K562 (cell line): ENCODE results near the gene PHEX. TPM values are rescaled to one million over a fixed set of nuclear protein-coding genes. Genes with fewer than 3 reads are reported as not detected.

Experiments used
- ATAC-seq: fragments of 200-7000 bp; cut with Tn5 transposase; 3 replicates; pipeline ENCODE4 v1.9.1; 2020; ENCODE audit warnings: moderate library complexity
- BruUV-seq: library from RNA; stranded (reverse); fragments of 400-500 nt; replicated peaks from 2 replicates; lab custom pipeline; 2021; lab: Mats Ljungman, UMichigan
- CTCF ChIA-PET: fragments of 300-600 bp; formaldehyde crosslinking; extraction: SDS; loops from one replicate; lab custom pipeline; 2021; ENCODE audit warnings: low intra/inter-chr PET ratio; lab: Yijun Ruan, JAX
- POLR2A ChIA-PET: fragments of 300-600, 350-650 bp; sonication (Branson Sonifier 250); formaldehyde crosslinking; extraction: SDS; loops from one replicate; lab custom pipeline; 2021; ENCODE audit warnings: antibody characterized with exemption, inconsistent platforms; lab: Yijun Ruan, JAX
- DNase-seq, 4 experiments: peaks; one replicate each; pipeline versions ENCODE4 v3.0.0 to v3.0.0-alpha.2; 2011 to 2018; ENCODE audit warnings: low spot score in 3 of 4, mixed read lengths in 3 of 4; ENCODE audit errors: extremely low read depth in 1 of 4
- FAIRE-seq: peaks from 2 replicates; lab custom pipeline; 2011; peaks lifted over from hg19 to GRCh38; lab: Jason Lieb, UNC
- H2AFZ ChIP-seq: 2 replicates; pipeline ENCODE4 v1.6.0; 2011; ENCODE audit warnings: low read depth, low read length, control low read depth, inconsistent platforms
- H3K27ac ChIP-seq: fragments of 200-600 bp; 3 replicates; pipeline ENCODE4 v1.8.0; 2011; ENCODE audit warnings: low read depth, mild to moderate bottlenecking, control low read depth, inconsistent platforms, low read length, moderate library complexity, mixed read lengths; ENCODE audit errors: extremely low read depth
- H3K27me3 ChIP-seq, 2 experiments: fragments of 300-600 bp in 1 of 2; 2 replicates in 1 of 2; 3 replicates in 1 of 2; pipeline versions ENCODE4 v1.6.0 to v1.8.0; 2011; ENCODE audit warnings: inconsistent platforms in 2 of 2, low read length in 2 of 2, mild to moderate bottlenecking in 1 of 2, mixed read lengths in 1 of 2, moderate library complexity in 1 of 2; ENCODE audit not compliant: control insufficient read depth in 2 of 2, insufficient read depth in 2 of 2
- H3K36me3 ChIP-seq: fragments of 300-600 bp; 3 replicates; pipeline ENCODE4 v1.8.0; 2011; ENCODE audit warnings: mild to moderate bottlenecking, low read length, inconsistent platforms; ENCODE audit not compliant: control insufficient read depth, insufficient read depth
- H3K4me1 ChIP-seq, 2 experiments: fragments of 200-600 bp in 1 of 2; replicated peaks in 1 of 2; 2 replicates in 1 of 2; 3 replicates in 1 of 2; pipeline versions ENCODE4 v1.5.1 to v1.8.0; 2011; ENCODE audit warnings: inconsistent platforms in 2 of 2, low read length in 2 of 2, mild to moderate bottlenecking in 1 of 2, mixed read lengths in 1 of 2, moderate library complexity in 1 of 2; ENCODE audit not compliant: control insufficient read depth in 2 of 2, insufficient read depth in 2 of 2
- H3K4me2 ChIP-seq: 2 replicates; pipeline ENCODE4 v1.6.1; 2011; ENCODE audit warnings: low read length, control low read depth, inconsistent platforms, mixed read lengths; ENCODE audit not compliant: insufficient read depth
- H3K4me3 ChIP-seq: fragments of 200-600 bp; sonication (generic), shearing (Covaris generic); 2 replicates; pipeline ENCODE4 v1.5.1; 2016; ENCODE audit warnings: control low read depth, inconsistent platforms
- H3K79me2 ChIP-seq: fragments of 200-600 bp; 3 replicates; pipeline ENCODE4 v1.8.0; 2011; ENCODE audit warnings: low read length, inconsistent platforms; ENCODE audit not compliant: control insufficient read depth, insufficient read depth
- H3K9ac ChIP-seq, 2 experiments: 2 replicates each; pipeline versions ENCODE4 v1.6.0 to v1.6.1; 2011; ENCODE audit warnings: low read depth in 2 of 2, low read length in 2 of 2, control low read depth in 1 of 2, inconsistent platforms in 1 of 2, mild to moderate bottlenecking in 1 of 2, mixed read lengths in 1 of 2; ENCODE audit not compliant: insufficient read depth in 1 of 2
- H3K9me1 ChIP-seq: one replicate; pipeline ENCODE4 v1.6.0; 2011; ENCODE audit warnings: inconsistent platforms, mild to moderate bottlenecking, low read length, moderate library complexity; ENCODE audit not compliant: control insufficient read depth, insufficient read depth
- H3K9me3 ChIP-seq: replicated peaks from 2 replicates; pipeline ENCODE4 v1.5.1; 2011; ENCODE audit warnings: low read depth, low read length, inconsistent platforms; ENCODE audit not compliant: control insufficient read depth, insufficient read depth
- H4K20me1 ChIP-seq: replicated peaks from 2 replicates; pipeline ENCODE4 v1.6.1; 2011; ENCODE audit warnings: low read length, inconsistent platforms, mixed read lengths; ENCODE audit not compliant: control insufficient read depth, insufficient read depth
- BCL6 ChIP-seq: fragments of 250-450 bp; sonication (Bioruptor Pico); IDR thresholded peaks from 2 replicates; pipeline ENCODE4 v1.4.0; 2020
- CC2D1A ChIP-seq: fragments of 450-650 bp; IDR thresholded peaks from 2 replicates; pipeline ENCODE4 v1.6.1; 2017; ENCODE audit warnings: mild to moderate bottlenecking
- ESRRA ChIP-seq: fragments of 450-650 bp; IDR thresholded peaks from 2 replicates; pipeline ENCODE4 v1.6.1; 2014; ENCODE audit warnings: low read depth, mild to moderate bottlenecking, moderate library complexity, borderline replicate concordance
- GATAD2B ChIP-seq: fragments of 450-650 bp; IDR thresholded peaks from 2 replicates; pipeline ENCODE4 v1.6.1; 2017; ENCODE audit warnings: mild to moderate bottlenecking, borderline replicate concordance
- KAT2B ChIP-seq: IDR thresholded peaks from one replicate; pipeline ENCODE4 v1.6.1; 2012; ENCODE audit warnings: low read depth, mild to moderate bottlenecking, control low read depth, inconsistent platforms, low read length, moderate library complexity
- NCOR1 ChIP-seq: fragments of 450-650 bp; IDR thresholded peaks from 2 replicates; pipeline ENCODE4 v1.6.1; 2016; ENCODE audit warnings: mild to moderate bottlenecking, moderate library complexity
- NR4A1 ChIP-seq, 2 experiments: fragments of 250-450 bp in 1 of 2; fragments of 450-650 bp in 1 of 2; sonication (Bioruptor Pico) in 1 of 2; IDR thresholded peaks; 2 replicates each; pipeline versions ENCODE4 v1.4.0 to v1.6.1; 2016 to 2020; ENCODE audit warnings: mild to moderate bottlenecking in 2 of 2, missing compliant biosample characterization in 1 of 2, missing genetic modification characterization in 1 of 2, moderate library complexity in 1 of 2
- SLC30A9 ChIP-seq: fragments of 250-450 bp; sonication (Bioruptor Pico); IDR thresholded peaks from 2 replicates; pipeline ENCODE4 v1.8.0; 2022; ENCODE audit warnings: mild to moderate bottlenecking, moderate library complexity
- TAF9B ChIP-seq: fragments of 450-650 bp; IDR thresholded peaks from 2 replicates; pipeline ENCODE4 v1.6.1; 2018; ENCODE audit warnings: mild to moderate bottlenecking; ENCODE audit not compliant: partially characterized antibody
- ZFP30 ChIP-seq: fragments of 250-450 bp; sonication (Bioruptor Pico); IDR thresholded peaks from 2 replicates; pipeline ENCODE4 v1.8.0; 2022; ENCODE audit warnings: moderate library complexity, mild to moderate bottlenecking, inconsistent platforms, borderline replicate concordance
- ZNF140 ChIP-seq: fragments of 250-450 bp; sonication (Bioruptor Pico); IDR thresholded peaks from 2 replicates; pipeline ENCODE4 v1.8.0; 2021; ENCODE audit warnings: moderate library complexity, mild to moderate bottlenecking, inconsistent platforms
- ZNF57 ChIP-seq: fragments of 450-650 bp; formaldehyde crosslinking; IDR thresholded peaks from 2 replicates; pipeline ENCODE4 v1.4.0; 2020; ENCODE audit warnings: mild to moderate bottlenecking, moderate library complexity
- WGBS: fragments of 100-300 bp; shearing (Covaris generic); methylation state at CpG from one replicate; pipeline ENCODE4 v1.1.6; 2016; ENCODE audit warnings: low coverage, mixed read lengths; ENCODE audit not compliant: insufficient coverage; ENCODE audit errors: missing lambda C conversion rate; 5-methylcytosine and 5-hydroxymethylcytosine counted together
- in situ Hi-C: fragments of 300-500 bp; cut with MboI; formaldehyde crosslinking; loops from 4 replicates; pipeline ENCODE4 v1.15.0; 2018; ENCODE audit warnings: inconsistent platforms, mixed read lengths
- intact Hi-C: fragments of 100-400 bp; cut with micrococcal nuclease; formaldehyde crosslinking; loops from 2 replicates; pipeline ENCODE4 v1.14.2; 2022
- polyA plus RNA-seq, 8 experiments: library from polyadenylated mRNA; depleted of rRNA in 4 of 8; stranded (reverse) in 5 of 8; unstranded in 3 of 8; fragments of >200 nt; fragmentation: Nextera tagmentation in 2 of 8; fragmentation: Illumina TruSeq in 1 of 8; extraction: Ambion mirVana in 2 of 8; extraction: Trizol in 1 of 8; gene quantifications; 2 replicates each; pipeline versions ENCODE4 v1.2.1 to v1.2.3, GENCODE V29; 2011 to 2014; ENCODE audit warnings: inconsistent platforms in 1 of 8, missing spikeins in 1 of 8
- total RNA-seq, 7 experiments: library from RNA; depleted of rRNA in 6 of 7; stranded (reverse); fragments of >200 nt in 6 of 7; fragmentation: Illumina TruSeq in 2 of 7; extraction: Trizol in 2 of 7; gene quantifications; 2 replicates each; pipeline versions ENCODE4 v1.2.1 to v1.2.3, GENCODE V29; 2011 to 2021; ENCODE audit warnings: low replicate concordance in 1 of 7
- TF ChIP-seq, protein P1 (sequence below): sonication (generic); formaldehyde crosslinking; IDR thresholded peaks from 2 replicates; pipeline ENCODE4 v1.8.0; 2022; ENCODE audit warnings: mild to moderate bottlenecking, missing genetic modification reagents
- TF ChIP-seq, protein P2 (sequence below), 2 experiments: fragments of 200-800 bp in 1 of 2; sonication (Bioruptor generic) in 1 of 2; sonication (generic) in 1 of 2; formaldehyde crosslinking in 1 of 2; IDR thresholded peaks in 1 of 2; conservative IDR thresholded peaks in 1 of 2; 2 replicates each; pipeline versions ENCODE4 v1.5.0 to v1.6.1; 2016 to 2020; ENCODE audit warnings: missing compliant biosample characterization in 1 of 2, missing genetic modification characterization in 1 of 2, missing genetic modification reagents in 1 of 2
- TF ChIP-seq, protein P3 (sequence below): fragments of 450-650 bp; formaldehyde crosslinking; IDR thresholded peaks from 2 replicates; pipeline ENCODE4 v1.4.0; 2020; ENCODE audit warnings: mild to moderate bottlenecking, moderate library complexity

Gene PHEX
- total and polyA plus RNA-seq, 9 of the 15 experiments (the other 6 are each of a cell fraction or from before 2014, with no cell fraction given), result 0.01 to 0.11 (median 0.04) TPM; not detected in 6

DNA sequence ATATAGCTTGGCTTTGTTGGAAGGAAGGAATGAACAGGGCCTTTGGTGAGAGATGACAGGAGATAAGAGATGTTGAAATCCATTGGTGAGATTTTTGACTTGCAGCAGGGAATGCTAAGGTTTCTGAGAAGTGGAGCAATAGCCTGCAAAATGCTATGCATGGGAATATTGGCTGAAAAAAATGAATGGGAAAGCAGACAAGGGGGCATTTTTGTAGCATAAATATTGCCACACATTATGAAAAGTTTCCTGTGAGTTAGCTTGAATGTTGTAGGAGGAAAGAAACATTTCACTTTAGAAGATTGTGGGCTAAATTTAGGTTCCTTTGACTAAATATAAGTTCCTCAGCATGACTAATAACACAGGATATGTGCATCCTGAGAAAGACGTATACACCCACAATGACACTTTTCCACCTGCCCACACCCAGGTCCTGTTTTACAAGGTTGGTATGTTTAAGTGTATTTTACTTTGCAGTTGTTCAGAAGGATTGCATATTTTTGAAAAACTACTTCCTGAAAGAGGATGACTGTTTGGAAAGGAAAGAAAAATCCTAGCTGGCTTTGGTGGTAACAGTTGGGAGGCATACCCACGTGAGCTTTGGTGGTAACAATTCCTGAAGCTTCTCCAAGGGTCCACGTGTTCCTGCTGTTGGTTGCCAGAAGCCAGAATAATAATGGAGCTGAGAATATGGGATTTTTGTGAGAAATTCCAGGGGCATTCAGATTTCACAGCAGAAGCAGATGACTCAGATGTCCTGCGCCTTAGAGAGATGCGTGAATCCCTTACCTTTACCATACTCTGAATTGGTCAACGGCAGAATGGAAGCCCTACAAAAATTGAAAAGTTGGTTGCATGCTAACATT is 28.5 kb downstream of the PHEX start:
- H3K27ac ChIP-seq, result no peak overlapping the region
- FAIRE-seq, result no peak
- no peaks in the 10 kb centered on the region for H3K9me3 ChIP-seq
- H3K36me3 ChIP-seq, result no peaks in the 10 kb centered on the region
- H2AFZ ChIP-seq, result no peak overlapping the region
- 3% methylated on average over 6 of the region's 6 CpGs for WGBS
- CTCF ChIA-PET, result no interaction called here
- H3K4me2 ChIP-seq, result no peak overlapping the region
- no peaks in the 10 kb centered on the region for H3K4me1 ChIP-seq
- no peak overlapping the region for H3K9ac ChIP-seq
- no TSS peak for BruUV-seq
- no peaks in the 10 kb centered on the region for H4K20me1 ChIP-seq
- H3K27me3 ChIP-seq, result peaks cover 0 to 2% of the 10 kb centered on the region in 2 experiments; a peak in 1 of 5 replicates
- H3K4me3 ChIP-seq, result no peak overlapping the region
- intact Hi-C loops (no loop called here), in situ Hi-C loops (no loop called here)
- no peaks in the 10 kb centered on the region for H3K9me1 ChIP-seq
- H3K79me2 ChIP-seq, result no peaks in the 10 kb centered on the region
- no peak for DNase-seq
- POLR2A ChIA-PET, result interaction anchor here (1.2 kb wide), 1 partner anchor 9 kb away, joined by 3 read pairs; no protein-coding TSS in a partner anchor
- no peak for ATAC-seq
- TF ChIP-seq, protein P1, sequence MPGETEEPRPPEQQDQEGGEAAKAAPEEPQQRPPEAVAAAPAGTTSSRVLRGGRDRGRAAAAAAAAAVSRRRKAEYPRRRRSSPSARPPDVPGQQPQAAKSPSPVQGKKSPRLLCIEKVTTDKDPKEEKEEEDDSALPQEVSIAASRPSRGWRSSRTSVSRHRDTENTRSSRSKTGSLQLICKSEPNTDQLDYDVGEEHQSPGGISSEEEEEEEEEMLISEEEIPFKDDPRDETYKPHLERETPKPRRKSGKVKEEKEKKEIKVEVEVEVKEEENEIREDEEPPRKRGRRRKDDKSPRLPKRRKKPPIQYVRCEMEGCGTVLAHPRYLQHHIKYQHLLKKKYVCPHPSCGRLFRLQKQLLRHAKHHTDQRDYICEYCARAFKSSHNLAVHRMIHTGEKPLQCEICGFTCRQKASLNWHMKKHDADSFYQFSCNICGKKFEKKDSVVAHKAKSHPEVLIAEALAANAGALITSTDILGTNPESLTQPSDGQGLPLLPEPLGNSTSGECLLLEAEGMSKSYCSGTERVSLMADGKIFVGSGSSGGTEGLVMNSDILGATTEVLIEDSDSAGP (CRISPR knock-in tag), result no peak
- TF ChIP-seq SLC30A9 (CRISPR knock-in tag) (no peak), BCL6 (no peak), CC2D1A (no peak), ZNF140 (CRISPR knock-in tag) (no peak), GATAD2B (no peak), ZNF57 (CRISPR knock-in tag) (no peak), ESRRA (no peak), NR4A1 (CRISPR knock-in tag; IDR thresholded peaks at IDR 0.05) (no peak), NR4A1 (tag; IDR thresholded peaks at IDR 0.05) (no peak), TAF9B (no peak), NCOR1 (no peak), ZFP30 (CRISPR knock-in tag) (no peak), KAT2B (no peak)
- TF ChIP-seq, protein P2, sequence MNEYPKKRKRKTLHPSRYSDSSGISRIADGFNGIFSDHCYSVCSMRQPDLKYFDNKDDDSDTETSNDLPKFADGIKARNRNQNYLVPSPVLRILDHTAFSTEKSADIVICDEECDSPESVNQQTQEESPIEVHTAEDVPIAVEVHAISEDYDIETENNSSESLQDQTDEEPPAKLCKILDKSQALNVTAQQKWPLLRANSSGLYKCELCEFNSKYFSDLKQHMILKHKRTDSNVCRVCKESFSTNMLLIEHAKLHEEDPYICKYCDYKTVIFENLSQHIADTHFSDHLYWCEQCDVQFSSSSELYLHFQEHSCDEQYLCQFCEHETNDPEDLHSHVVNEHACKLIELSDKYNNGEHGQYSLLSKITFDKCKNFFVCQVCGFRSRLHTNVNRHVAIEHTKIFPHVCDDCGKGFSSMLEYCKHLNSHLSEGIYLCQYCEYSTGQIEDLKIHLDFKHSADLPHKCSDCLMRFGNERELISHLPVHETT (CRISPR knock-in tag; conservative IDR thresholded peaks at IDR 0.05 in 1 of 2, IDR thresholded peaks at IDR 0.05 in 1 of 2), result no peak
- TF ChIP-seq, protein P3, sequence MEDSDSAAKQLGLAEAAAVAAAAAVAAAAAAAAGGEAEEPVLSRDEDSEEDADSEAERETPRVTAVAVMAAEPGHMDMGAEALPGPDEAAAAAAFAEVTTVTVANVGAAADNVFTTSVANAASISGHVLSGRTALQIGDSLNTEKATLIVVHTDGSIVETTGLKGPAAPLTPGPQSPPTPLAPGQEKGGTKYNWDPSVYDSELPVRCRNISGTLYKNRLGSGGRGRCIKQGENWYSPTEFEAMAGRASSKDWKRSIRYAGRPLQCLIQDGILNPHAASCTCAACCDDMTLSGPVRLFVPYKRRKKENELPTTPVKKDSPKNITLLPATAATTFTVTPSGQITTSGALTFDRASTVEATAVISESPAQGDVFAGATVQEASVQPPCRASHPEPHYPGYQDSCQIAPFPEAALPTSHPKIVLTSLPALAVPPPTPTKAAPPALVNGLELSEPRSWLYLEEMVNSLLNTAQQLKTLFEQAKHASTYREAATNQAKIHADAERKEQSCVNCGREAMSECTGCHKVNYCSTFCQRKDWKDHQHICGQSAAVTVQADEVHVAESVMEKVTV (CRISPR knock-in tag), result no peak
